Activated T-helper 1 cell treated with anti-CD3 and anti-CD28 coated beads, Interleukin-2, amount 50 U/mL, for 16 hours (primary cell): ENCODE data around the gene ARHGAP18.
"Not testable (repeated sequence)": the region's sequence is repeated elsewhere in the genome, so short reads cannot be mapped to it uniquely, and the experiment has no call there.

Experiments used
- DNase-seq, 2 donors: peaks; one replicate each; pipeline ENCODE4 v3.0.0-alpha.2; 2020; ENCODE audit warnings: low read depth in 1 of 2, low spot score in 1 of 2

The ARHGAP18 gene

DNA sequence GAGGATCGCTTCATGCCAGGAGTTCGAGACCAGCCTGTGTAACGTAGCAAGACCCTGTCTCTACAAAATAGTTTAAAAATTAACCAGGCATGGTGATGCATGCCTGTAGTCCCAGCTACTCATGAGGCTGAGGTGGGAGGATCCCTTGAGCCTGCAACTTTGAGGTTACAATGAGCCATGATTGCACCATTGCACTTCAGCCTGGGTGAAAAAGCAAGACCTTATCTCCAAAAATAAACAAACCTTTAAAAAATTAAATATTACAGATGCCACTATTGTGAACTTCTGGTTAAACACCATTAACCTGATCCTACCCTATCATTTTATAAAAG is 116.8 kb downstream of the ARHGAP18 start:
- DNase-seq = no peak

DNA sequence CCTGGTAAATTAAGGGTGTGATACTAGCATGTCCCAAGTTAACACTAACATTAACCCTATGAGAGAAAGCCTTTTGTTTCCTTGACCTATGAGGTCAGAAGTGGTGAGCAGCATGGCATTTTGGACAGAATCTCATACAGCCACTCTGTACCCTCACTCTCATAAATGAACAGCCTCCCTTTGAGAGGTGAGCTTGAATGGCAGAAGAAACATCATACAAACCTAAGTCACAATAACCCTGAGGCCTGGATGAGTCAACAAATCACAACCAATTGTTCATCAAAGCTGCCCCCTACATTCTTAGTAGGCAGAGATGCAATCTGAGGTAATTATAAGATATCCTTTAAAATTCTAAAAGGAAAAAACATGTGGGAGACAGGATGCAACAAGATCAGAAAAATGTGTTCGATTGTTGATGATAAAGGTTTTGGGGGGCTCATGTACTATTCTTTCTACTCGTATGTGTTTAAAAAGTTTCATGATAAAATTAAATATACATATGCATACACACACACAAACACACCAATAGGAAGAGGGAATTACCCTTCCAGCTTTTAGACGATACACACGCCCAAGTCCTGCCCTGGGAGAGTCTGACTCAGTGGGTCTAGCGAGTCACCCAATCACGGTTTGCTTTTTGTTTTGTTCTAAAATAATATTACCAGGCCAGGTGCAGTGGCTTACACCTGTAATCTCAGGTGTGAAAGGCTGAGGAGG is 117.3 kb downstream of the ARHGAP18 start:
- DNase-seq = no peak

DNA sequence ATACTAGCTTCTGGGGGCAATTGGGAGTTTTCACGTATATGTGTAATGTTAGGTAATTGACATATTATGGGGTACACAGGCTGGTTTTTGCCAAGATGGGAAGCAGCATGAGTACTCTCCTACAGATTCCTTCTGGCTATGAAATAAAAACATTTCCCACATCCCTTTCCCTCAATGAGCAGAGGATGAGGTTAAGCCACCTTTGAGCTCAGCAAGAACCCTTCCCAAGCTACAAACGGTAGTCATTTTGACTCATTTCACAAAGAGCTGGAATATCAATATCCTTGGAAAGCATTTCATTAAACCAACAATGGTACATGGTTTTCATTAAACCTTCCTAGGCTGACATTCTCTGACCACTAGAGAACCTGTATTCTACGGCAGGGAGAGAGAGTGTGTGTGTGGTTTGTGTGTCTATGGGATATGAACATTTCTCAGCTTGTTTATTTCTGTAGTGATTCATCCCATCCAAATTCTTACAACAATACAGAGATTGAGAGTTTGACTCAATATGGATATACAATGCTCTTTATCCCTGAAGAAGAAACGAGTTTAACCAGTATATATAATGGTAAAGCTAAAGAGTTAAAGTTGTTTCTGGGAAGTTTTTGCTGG is 119.5 kb downstream of the ARHGAP18 start:
- DNase-seq = no peak

DNA sequence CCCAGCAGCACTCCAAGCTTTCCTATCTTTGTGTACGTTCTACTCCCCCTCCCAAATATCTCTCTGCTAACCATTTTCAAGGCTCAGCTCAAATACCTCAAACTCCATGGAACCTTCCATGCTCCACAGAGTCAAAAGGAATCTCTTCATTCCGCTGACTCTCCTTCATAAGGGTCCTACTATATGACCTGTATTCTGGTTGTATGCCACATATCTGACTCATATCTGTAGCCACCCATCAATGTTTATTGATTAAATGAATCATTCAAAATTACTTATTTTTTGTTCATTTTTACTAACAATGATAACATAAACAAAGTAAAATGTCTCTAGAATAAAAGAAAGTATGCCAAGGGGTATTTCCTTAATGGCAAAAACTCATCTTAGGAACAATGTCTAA is 123.2 kb downstream of the ARHGAP18 start:
- no peak for DNase-seq

DNA sequence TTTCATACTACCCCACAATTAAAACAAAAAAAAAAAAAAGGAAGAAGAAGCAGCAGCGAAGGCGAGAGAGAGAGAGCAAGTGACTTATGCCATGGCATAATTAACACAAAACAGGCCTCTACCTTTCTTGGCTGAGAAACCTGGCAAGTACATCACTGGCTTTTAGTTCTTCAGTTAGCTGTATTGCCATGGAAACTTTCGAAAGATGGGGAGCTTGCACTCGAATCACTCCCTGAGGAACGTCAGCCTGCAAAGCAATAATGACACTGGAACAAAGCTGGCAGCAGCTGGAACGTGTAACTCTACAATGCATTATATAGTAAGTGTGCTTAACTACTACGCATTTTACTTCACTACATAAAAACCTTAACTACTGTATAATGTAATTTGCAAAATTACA is 126.1 kb downstream of the ARHGAP18 start:
- DNase-seq = no peak

DNA sequence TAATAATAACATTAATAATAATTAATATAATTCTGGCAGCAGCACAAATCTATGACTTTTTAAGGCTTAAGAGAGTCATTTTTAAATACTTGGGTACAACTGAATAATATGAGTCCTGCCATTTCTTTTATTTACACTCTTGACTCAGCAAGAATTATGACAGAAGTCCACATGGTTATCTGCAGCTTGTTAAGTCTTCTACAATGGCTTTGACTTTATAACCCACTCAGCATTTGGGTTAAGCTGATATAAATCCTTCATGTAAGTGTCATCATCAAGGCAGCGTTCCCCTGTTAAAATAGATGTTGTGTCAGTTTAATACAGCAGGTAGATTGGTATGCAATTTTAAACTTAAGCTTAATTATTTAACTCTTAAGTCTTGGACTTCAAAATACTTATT is 131.7 kb downstream of the ARHGAP18 start:
- no peak for DNase-seq

DNA sequence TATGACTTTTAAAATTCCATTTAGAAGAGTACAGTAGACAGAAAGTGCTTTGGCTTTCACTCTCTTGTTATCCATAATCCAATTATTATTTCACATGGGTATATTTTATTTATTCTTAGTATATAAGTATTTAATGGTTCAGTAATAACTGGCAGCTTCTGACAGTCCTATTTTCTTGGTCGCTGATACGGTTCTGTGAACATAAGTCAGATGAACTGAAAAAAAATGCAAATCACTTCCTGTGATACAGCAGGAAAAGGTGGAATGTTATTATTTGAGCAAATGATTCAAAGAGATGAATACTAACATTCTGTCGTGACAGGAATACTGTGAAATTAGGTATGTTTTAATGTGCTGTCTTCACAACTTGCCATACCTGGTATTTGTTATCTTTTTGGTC is 132.3 kb downstream of the ARHGAP18 start:
- DNase-seq = no peak

DNA sequence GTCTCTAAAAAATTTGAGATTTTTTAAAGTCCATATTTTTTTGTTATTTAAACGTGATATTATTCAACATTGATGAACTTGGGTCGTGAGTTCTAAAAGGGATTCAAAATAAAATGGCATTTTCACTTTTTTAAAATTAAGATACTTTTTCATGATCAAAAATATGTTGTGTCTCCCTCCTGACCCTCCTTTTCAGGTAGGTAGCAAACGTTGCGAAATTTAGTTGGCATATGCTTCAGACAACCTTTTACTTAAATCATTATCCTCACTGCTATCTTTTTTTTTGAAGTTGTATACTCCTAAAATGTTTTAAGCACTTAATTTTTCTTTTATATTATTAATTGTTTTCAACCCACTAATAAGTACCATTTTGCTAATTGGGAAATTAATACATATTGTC is 133.5 kb downstream of the ARHGAP18 start:
- DNase-seq = no peak

DNA sequence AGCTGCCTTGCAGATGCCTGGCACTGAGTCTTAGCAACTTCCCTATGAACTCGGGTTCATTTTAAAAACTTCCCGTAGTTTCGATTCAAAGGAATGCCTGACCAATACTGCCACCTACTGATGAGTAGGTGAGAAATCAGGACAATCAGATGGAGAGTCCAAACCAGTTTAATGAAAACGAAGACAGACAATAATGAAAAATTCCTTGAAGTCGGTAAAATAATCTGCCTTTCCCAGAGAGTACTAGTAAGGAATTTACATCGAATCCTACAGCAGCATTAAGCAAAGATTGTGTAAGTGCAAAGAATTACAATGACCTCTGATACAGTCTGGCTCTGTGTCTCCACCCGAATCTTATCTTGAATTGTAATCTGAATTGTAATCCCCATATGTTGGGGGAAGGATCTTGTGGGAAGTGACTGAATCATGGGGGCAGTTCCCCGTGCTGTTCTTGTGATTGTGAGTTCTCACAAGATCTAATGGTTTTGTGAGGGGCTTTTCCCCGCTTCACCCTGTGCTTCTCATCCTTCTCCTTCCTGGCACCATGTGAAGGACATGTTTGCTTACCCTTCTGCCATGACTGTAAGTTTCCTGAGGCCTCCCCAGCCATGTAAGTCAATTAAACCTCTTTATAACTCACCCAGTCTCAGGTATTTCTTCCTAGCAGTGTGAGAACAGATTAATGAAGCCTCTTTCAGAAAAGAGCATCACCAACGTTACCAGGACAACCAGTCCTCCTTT is 134.4 kb downstream of the ARHGAP18 start:
- DNase-seq = no peak

DNA sequence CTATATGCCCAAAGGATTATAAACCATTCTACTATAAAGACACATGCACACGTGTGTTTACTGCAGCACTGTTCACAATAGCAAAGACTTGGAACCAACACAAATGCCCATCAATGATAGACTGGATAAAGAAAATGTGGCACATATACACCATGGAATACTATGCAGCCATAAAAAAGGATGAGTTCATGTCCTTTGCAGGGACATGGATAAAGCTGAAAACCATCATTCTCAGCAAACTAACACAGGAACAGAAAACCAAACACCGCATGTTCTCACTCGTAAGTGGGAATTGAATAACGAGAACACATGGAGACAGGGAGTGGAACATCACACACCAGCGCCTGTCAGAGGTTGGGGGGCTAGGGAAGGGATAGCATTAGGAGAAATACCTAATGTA is 135.4 kb downstream of the ARHGAP18 start:
- not testable (repeated sequence) for DNase-seq

DNA sequence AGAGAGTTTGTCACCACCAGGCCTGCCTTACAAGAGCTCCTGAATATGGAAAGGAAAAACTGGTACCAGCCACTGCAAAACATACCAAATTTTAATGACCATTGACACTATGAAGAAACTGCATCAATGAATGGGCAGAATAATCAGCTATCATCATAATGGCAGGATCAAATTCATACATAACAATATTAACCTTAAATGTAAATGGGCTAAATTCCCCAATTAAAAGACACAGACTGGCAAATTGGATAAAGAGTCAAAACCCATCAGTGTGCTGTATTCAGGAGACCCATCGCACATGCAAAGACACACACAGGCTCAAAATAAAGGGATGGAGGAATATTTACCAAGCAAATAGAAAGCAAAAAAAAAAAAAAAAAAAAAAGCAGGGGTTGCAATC is 139.0 kb downstream of the ARHGAP18 start:
- DNase-seq = not testable (repeated sequence)

DNA sequence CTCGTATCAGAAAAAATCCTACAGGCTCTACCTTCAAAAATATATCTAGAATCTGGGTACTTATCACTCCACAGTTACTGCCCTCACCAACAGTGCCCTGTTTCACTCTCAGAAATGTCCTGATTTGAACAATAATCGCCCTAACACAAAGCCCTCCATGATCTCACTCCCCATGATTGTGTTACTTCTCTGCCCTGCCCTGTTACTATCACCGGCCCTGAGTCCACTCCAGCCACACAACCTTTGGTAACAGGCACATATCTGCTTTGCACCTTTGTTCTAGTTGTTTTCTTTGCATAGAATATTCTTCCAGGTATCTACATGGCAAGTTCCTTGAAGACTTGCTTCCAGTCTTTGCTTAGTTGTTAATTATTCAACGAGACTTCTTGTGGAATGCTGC is 142.0 kb downstream of the ARHGAP18 start:
- no peak for DNase-seq

DNA sequence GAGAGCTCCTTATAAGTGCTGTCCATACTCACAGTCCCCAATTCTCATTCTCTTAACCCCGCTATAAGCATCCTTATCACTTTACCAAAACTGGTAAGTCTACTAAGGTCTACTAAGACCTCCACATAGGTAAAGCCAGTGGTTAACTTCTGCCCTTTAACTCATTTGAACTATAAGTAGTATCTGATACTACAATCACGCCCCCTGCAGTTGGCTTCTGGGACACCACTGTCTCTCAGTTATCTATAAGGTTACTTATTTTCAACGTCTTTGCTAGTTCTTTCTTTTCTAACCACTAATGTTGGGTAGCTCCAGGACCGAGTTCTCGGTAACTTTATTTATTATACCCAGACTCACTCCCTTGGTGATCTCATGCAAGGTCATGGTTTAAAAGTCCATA is 142.6 kb downstream of the ARHGAP18 start:
- DNase-seq = no peak

DNA sequence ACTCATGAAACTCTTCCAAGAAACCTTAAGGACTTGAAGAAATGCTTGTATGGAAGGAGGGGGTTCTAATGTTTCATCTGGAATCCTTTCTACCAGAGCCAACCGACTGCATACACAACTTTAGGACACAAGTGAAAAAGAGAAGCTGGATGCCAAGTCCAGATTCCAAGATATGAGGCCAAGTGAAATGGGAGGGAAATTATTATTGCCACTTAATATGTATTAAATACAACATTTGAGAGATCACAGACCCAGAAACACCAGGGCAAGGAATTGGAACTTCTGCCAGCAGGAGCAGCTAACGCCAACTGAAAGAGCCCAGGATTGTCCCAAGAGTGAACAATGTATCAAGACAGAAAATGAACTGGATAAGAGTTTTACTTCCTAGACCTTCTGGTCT is 144.2 kb downstream of the ARHGAP18 start:
- no peak for DNase-seq

DNA sequence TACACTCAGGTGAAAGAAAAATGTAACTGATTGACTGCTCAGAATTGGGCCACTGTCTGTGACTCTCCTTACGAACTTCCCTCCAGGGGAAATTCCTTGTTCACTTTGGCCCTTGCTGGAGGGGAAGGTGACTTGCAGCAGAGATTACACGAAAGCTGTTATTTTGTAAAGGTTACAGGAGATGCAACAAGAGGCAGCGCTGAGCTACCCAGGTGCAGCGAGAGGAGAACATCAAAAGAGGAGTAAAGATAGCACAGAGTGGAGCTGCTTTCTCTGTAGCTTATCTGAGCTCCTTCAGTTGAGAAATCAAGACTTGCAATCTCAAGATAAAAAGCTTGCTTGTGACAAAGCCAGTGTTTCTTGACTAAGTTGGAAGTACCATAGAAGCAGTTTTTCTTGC is 144.6 kb downstream of the ARHGAP18 start:
- DNase-seq = no peak

DNA sequence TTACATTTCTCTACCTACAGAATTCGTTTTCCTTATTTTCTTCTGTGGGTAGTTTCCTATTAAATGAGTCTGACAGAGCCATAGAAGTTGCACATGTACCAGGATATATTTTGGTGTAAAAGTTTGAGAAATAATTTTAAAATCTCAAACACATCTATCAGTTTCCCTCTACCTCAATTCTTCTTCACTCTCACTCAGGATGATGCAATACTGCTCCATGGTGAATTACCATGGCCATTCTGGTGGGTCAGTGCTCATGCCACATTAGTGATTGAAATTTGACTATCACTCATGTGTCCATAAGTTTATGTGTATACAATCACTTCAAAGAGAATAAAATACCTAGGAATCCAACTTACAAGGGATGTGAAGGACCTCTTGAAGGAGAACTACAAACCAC is 151.7 kb downstream of the ARHGAP18 start:
- DNase-seq = no peak

DNA sequence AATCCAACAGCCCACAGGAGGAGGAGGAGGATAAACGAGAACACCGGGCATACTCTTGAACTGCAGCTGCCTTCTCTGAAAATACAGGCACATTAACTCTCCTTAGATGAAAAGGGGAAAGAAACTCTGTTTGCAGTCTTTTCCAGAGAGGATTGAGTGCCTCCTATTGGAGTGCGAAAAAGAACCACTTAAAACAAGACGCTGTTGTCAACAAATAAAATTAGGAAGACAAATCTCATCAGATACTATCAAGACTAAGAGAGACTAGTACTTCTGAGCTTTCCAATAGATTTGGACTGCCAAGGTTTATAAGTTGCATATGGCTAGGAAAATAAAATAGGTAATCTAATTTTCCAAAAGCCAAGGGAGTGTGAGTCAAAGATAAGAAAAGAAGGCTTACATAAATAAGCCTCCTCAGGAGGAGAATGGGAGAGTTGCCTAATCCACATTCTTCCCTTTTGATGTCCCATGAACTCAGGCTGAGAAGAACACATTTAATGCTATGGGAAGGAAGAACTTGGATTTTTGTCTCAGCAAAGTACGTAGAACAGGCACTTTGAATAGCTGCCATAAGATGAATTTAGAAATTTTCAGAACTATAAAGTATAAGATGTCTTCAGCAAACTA is 154.7 kb downstream of the ARHGAP18 start:
- no peak for DNase-seq

DNA sequence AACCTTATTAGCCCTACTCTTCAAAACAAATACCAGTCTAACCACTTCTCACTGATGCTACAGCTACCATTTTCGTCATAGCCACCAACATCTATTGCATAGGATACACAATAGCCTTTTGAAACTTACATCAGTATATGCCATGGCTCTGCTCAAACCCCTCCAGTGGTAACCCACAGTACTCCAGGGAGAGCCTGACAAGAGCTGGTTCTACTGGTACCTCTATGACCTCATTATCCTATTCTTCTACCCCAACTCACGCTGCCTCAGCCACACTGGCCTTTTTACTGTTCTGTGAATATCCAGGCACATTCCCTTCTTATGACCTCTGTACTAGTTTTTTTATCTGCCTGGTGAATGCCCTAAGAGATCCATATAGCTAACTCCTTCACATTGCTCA is 157.6 kb downstream of the ARHGAP18 start:
- DNase-seq = no peak

DNA sequence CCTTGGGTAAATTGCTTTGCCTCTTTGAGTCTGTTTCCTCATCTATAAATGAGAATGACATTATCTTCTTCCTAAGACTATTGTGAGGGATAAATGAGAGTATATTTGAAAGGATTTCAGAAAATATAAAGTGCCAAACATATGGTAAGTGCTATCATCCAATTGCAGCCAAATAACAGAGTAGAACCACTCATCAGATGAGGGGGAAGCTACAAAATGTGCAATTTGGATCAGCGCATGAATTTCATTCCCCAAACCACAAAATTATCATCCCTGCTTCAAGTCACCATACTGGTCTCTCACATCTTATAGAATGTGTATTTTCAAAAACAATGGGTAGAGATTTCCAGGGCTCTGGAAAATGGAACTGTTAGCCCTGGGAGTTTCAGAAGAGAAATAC is 158.5 kb downstream of the ARHGAP18 start:
- DNase-seq = no peak

DNA sequence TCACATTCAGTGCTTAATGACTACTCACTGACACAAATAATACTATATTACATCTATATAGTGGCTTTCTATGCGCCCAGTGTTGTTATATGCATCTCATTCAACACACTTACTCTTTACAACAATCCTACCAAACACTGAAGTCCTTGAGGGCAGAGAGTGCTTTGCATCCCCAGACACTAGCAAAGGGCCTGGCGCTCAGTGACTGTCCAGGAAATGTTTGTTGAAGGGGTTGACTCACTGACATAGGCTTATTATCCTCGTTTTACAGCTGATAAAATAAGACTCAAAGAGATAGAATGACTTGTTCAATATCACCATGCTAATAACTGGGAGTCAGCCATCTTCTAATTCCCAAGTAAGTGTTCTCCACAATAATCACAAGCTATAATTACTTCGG is 163.3 kb downstream of the ARHGAP18 start:
- DNase-seq = no peak

DNA sequence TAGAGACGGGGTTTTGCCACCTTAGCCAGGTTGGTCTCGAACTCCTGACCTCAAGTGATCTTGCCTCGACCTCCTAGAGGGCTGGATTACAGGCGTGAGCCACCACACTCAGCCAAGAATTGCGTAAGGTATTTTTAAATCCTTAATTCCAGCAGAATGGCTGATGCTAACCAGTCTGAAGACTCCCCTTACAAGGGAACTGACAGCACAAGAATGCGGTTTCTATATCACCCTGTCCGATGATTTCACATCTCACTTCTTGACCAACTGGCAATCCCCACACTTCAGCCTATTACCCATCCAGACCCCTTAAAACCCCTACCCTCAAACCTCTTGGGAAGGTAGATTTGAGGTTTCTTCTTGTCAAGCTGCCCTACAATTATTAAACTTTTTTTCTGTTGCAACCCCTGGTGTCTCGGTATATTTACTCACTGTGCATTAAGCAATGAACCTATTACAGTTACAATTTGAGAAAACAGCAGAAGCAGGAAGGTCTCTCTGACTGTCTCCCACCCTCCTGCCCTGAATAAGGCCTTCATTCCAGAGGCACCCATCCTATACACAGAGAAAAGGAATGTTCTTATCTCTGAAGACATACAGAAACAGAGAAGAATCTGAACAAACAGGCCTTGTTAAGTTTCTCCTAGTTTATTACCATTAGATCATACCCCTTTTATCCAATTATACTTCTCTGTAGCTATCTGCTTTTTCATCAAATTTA is 164.9 kb downstream of the ARHGAP18 start:
- DNase-seq = no peak

DNA sequence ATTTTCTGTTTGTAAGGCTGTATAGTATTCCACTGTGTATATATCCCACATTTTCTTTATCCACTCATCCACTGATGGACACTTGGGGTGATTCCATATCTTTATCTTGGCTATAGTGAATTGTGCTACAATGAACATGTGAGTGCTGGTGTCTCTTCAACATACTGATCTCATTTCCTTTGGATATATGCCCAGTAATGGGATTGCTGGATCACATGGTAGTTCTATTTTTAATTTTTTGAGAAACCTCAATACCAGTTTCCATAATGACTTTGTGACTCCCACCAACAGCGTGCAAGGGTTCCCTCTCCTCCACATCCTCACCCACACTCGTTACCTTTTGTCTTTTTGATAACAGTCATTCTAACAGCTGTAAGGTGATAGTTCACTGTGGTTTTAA is 166.0 kb downstream of the ARHGAP18 start:
- no peak for DNase-seq
